Measurements from ENCODE around the gene CRK. TPM values are rescaled to one million over a fixed set of nuclear protein-coding genes. Genes with fewer than 3 reads are reported as not detected.
A peak's percentile ranks its signal among the peaks of the same experiment; 100 is the strongest.
"Not testable (repeated sequence)": the region's sequence is repeated elsewhere in the genome, so short reads cannot be mapped to it uniquely, and the experiment has no call there.

CRK gene
- total and polyA plus RNA-seq, 4 experiments from 2014 or later: 24.2 to 32.1 (median 27.2) TPM

- Mint-ChIP-seq H3K36me3 (peaks cover 0 to 16% of the 10 kb centered on the region in 2 donors), H3K4me1 (peaks cover 36 to 79% (median 56%) of the 10 kb centered on the region in 4 donors), H3K27ac (peak overlapping the region in 4 of 7 donors; percentile 7 to 90 (median 48)), H3K4me3 (peak overlapping the region in 3 of 8 donors; percentile 29 to 71 (median 49))
- H3K9me3 Mint-ChIP-seq; H3K27me3 Mint-ChIP-seq; H3K9me3 ChIP-seq (ENCODE audit: control insufficient read depth in 1 of 2, low read length in 2 of 2); H3K36me3 ChIP-seq (ENCODE audit: insufficient read depth, low read length); H3K4me3 ChIP-seq (ENCODE audit: low read length in 2 of 2); DNase-seq; H3K27me3 ChIP-seq (ENCODE audit: insufficient read depth, low read length); intact Hi-C loops (cut with micrococcal nuclease); H3K27ac ChIP-seq (ENCODE audit: low read depth, low read length): not testable (repeated sequence)
- H3K4me1 ChIP-seq (ENCODE audit: insufficient read depth, low read length): peaks cover 94% of the 10 kb centered on the region
- ChIA-PET CTCF (ENCODE audit: partially characterized antibody) (interaction anchor here (0.9 to 4.3 kb wide), 2 partner anchors 22 to 128 kb away, joined by 4 to 24 read pairs; partner anchors contain the start of gene INPP5K), POLR2A (ENCODE audit: partially characterized antibody) (interaction anchor here (1.4 kb wide), 1 partner anchor 10 kb away, joined by 6 read pairs; no protein-coding TSS in a partner anchor)
Measured at GRCh38 chr17:1387490-1388227, 68.4 kb downstream of the CRK start.

DNA sequence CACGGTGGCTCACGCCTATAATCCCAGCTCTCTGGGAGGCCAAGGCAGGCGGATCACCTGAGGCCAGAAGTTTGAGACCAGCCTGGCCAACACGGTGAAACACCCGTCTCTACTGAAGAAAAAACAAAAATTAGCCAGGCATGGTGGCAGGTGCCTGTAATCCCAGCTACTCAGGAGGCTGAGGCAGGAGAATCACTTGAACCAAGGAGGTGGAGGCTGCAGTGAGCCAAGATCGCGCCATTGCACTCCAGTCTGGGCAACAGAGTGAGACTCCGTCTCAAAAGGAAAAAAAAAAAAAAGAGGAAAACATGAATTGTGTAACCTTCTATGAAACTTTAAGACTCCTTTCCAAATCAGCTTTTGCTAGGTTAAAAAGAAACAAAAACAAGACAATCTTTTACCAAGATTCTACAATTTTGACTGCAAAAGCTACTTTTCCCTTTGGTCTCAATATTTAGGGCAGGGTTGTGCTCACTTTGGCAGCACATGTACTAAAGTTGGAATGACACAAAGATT lies 69.3 kb downstream of the CRK start:
- Mint-ChIP-seq H3K27ac (peak overlapping the region in 5 of 7 donors; percentile 35 to 90 (median 73)), H3K36me3 (peaks cover 0 to 12% of the 10 kb centered on the region in 2 donors), H3K4me1 (peaks cover 33 to 79% (median 51%) of the 10 kb centered on the region in 4 donors), H3K4me3 (peak overlapping the region in 4 of 8 donors; percentile 20 to 49 (median 35))
- H3K9me3 ChIP-seq (ENCODE audit: control insufficient read depth in 1 of 2, low read length in 2 of 2); intact Hi-C loops (cut with micrococcal nuclease); H3K4me3 ChIP-seq (ENCODE audit: low read length in 2 of 2); H3K27ac ChIP-seq (ENCODE audit: low read depth, low read length); DNase-seq; H3K36me3 ChIP-seq (ENCODE audit: insufficient read depth, low read length); H3K9me3 Mint-ChIP-seq; H3K27me3 ChIP-seq (ENCODE audit: insufficient read depth, low read length); H3K27me3 Mint-ChIP-seq: not testable (repeated sequence)
- CTCF ChIA-PET (ENCODE audit: partially characterized antibody): interaction anchor here (0.9 kb wide), 1 partner anchor 129 kb away, joined by 4 read pairs; the partner anchor contains the start of gene INPP5K
- POLR2A ChIA-PET (ENCODE audit: partially characterized antibody): interaction anchor here (0.7 to 1.5 kb wide), 4 partner anchors 8 to 13 kb away, joined by 3 to 4 read pairs (median 3); partner anchors contain the start of gene YWHAE
- H3K4me1 ChIP-seq (ENCODE audit: insufficient read depth, low read length): peaks cover 90% of the 10 kb centered on the region

DNA sequence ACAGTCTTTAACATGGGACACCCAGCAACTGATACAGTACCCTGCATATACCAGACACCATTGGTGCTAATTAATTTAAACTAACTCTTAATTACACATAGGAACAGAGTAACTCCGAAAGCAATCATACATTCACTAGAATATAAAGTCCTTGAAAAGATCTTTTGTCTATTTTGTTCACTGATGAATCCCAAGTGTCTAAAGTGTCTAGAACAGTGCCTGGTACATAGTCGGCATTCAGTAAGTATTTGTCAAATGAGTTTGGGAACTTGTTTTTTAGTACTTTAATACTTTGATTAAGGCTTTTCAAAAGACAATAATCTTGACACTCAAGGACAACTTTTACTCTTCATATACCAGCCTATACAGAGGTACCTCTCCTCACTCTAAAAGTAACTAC lies 69.8 kb downstream of the CRK start:
- H3K4me3 Mint-ChIP-seq: peak overlapping the region in 3 of 8 donors; percentile 29 to 49 (median 39)
- ChIA-PET CTCF (ENCODE audit: partially characterized antibody) (interaction anchor here (0.9 kb wide), 1 partner anchor 130 kb away, joined by 4 read pairs; the partner anchor contains the start of gene INPP5K), POLR2A (ENCODE audit: partially characterized antibody) (interaction anchor here (0.7 to 1.5 kb wide), 4 partner anchors 8 to 13 kb away, joined by 3 to 4 read pairs (median 3); partner anchors contain the start of gene YWHAE)
- H3K9me3 Mint-ChIP-seq: no peaks in the 10 kb centered on the region
- no peaks in the 10 kb centered on the region for H3K9me3 ChIP-seq (ENCODE audit: control insufficient read depth in 1 of 2, low read length in 2 of 2)
- no peak for DNase-seq
- no peaks in the 10 kb centered on the region for H3K36me3 ChIP-seq (ENCODE audit: insufficient read depth, low read length)
- peaks cover 34 to 79% (median 51%) of the 10 kb centered on the region in 4 donors for H3K4me1 Mint-ChIP-seq
- H3K4me3 ChIP-seq (ENCODE audit: low read length in 2 of 2): no peak overlapping the region
- H3K27ac ChIP-seq (ENCODE audit: low read depth, low read length): no peak overlapping the region
- H3K27me3 ChIP-seq (ENCODE audit: insufficient read depth, low read length): no peaks in the 10 kb centered on the region
- intact Hi-C loops (cut with micrococcal nuclease): no loop called here
- H3K27ac Mint-ChIP-seq: peak overlapping the region in 5 of 7 donors; percentile 19 to 79 (median 46)
- peaks cover 90% of the 10 kb centered on the region for H3K4me1 ChIP-seq (ENCODE audit: insufficient read depth, low read length)
- H3K27me3 Mint-ChIP-seq: no peaks in the 10 kb centered on the region
- peaks cover 0 to 12% of the 10 kb centered on the region in 2 donors for H3K36me3 Mint-ChIP-seq

GRCh38 chr17:1385861-1386260 lies 70.2 kb downstream of the CRK start:
- Histone ChIP-seq H3K27me3 (ENCODE audit: insufficient read depth, low read length) (no peaks in the 10 kb centered on the region), H3K9me3 (ENCODE audit: control insufficient read depth in 1 of 2, low read length in 2 of 2) (no peaks in the 10 kb centered on the region), H3K27ac (ENCODE audit: low read depth, low read length) (no peak overlapping the region), H3K4me3 (ENCODE audit: low read length in 2 of 2) (no peak overlapping the region), H3K36me3 (ENCODE audit: insufficient read depth, low read length) (no peaks in the 10 kb centered on the region), H3K4me1 (ENCODE audit: insufficient read depth, low read length) (peaks cover 90% of the 10 kb centered on the region)
- no peak for DNase-seq
- peak overlapping the region in 3 of 8 donors; percentile 19 to 55 (median 26) for H3K4me3 Mint-ChIP-seq
- H3K27me3 Mint-ChIP-seq: no peaks in the 10 kb centered on the region
- H3K9me3 Mint-ChIP-seq: no peaks in the 10 kb centered on the region
- ChIA-PET CTCF (ENCODE audit: partially characterized antibody) (no interaction called here), POLR2A (ENCODE audit: partially characterized antibody) (interaction anchor here (1.0 to 1.5 kb wide), 3 partner anchors 8 to 14 kb away, joined by 3 read pairs; partner anchors contain the start of gene YWHAE)
- intact Hi-C loops (cut with micrococcal nuclease): no loop called here
- H3K27ac Mint-ChIP-seq: peak overlapping the region in 2 of 7 donors; percentile 73 to 79
- peaks cover under 1 to 12% of the 10 kb centered on the region in 2 donors for H3K36me3 Mint-ChIP-seq
- H3K4me1 Mint-ChIP-seq: peaks cover 32 to 80% (median 49%) of the 10 kb centered on the region in 4 donors

GRCh38 chr17:1384905-1385435 lies 71.1 kb downstream of the CRK start:
- Histone ChIP-seq H3K4me3 (ENCODE audit: low read length in 2 of 2) (no peak overlapping the region), H3K9me3 (ENCODE audit: control insufficient read depth in 1 of 2, low read length in 2 of 2) (no peaks in the 10 kb centered on the region), H3K36me3 (ENCODE audit: insufficient read depth, low read length) (no peaks in the 10 kb centered on the region), H3K27ac (ENCODE audit: low read depth, low read length) (no peak overlapping the region), H3K27me3 (ENCODE audit: insufficient read depth, low read length) (no peaks in the 10 kb centered on the region), H3K4me1 (ENCODE audit: insufficient read depth, low read length) (peaks cover 90% of the 10 kb centered on the region)
- Mint-ChIP-seq H3K4me1 (peaks cover 34 to 80% (median 50%) of the 10 kb centered on the region in 4 donors), H3K27ac (peak overlapping the region in 4 of 7 donors; percentile 62 to 79 (median 72)), H3K4me3 (peak overlapping the region in 2 of 8 donors; percentile 43 to 52), H3K36me3 (peaks cover 7 to 12% of the 10 kb centered on the region in 2 donors), H3K27me3 (no peaks in the 10 kb centered on the region), H3K9me3 (no peaks in the 10 kb centered on the region)
- intact Hi-C loops (cut with micrococcal nuclease): no loop called here
- DNase-seq: no peak
- POLR2A ChIA-PET (ENCODE audit: partially characterized antibody): interaction anchor here (1.4 to 1.5 kb wide), 2 partner anchors 12 to 15 kb away, joined by 3 read pairs; partner anchors contain the start of gene YWHAE
- CTCF ChIA-PET (ENCODE audit: partially characterized antibody): no interaction called here

GRCh38 chr17:1379930-1380313 lies 76.1 kb downstream of the CRK start:
- ChIA-PET CTCF (ENCODE audit: partially characterized antibody) (interaction anchor here (0.7 to 3.1 kb wide), 3 partner anchors 12 to 135 kb away, joined by 3 to 21 read pairs (median 4); no protein-coding TSS in a partner anchor), POLR2A (ENCODE audit: partially characterized antibody) (interaction anchor here (0.9 to 2.6 kb wide), 4 partner anchors 15 to 136 kb away, joined by 3 to 9 read pairs (median 6); partner anchors contain the start of genes INPP5K and YWHAE)
- H3K27ac ChIP-seq (ENCODE audit: low read depth, low read length): peak overlapping the region; percentile 10
- H3K4me3 ChIP-seq (ENCODE audit: low read length in 2 of 2): no peak overlapping the region
- no peaks in the 10 kb centered on the region for H3K27me3 ChIP-seq (ENCODE audit: insufficient read depth, low read length)
- H3K9me3 ChIP-seq (ENCODE audit: control insufficient read depth in 1 of 2, low read length in 2 of 2): no peaks in the 10 kb centered on the region
- Mint-ChIP-seq H3K4me1 (peaks cover 48 to 88% (median 63%) of the 10 kb centered on the region in 4 donors), H3K27me3 (no peaks in the 10 kb centered on the region), H3K27ac (peak overlapping the region; percentile 33 to 90 (median 84)), H3K9me3 (no peaks in the 10 kb centered on the region), H3K4me3 (peak overlapping the region; percentile 33 to 84 (median 58)), H3K36me3 (peaks cover 7 to 18% of the 10 kb centered on the region in 2 donors)
- intact Hi-C loops (cut with micrococcal nuclease): no loop called here
- H3K4me1 ChIP-seq (ENCODE audit: insufficient read depth, low read length): peaks cover 93% of the 10 kb centered on the region
- peak in 2 of 5 donors; percentile 38 to 81 for DNase-seq
- H3K36me3 ChIP-seq (ENCODE audit: insufficient read depth, low read length): no peaks in the 10 kb centered on the region
